Keratinocyte (primary cell): ENCODE results near the gene PACSIN2. TPM values are rescaled to one million over a fixed set of nuclear protein-coding genes. Genes with fewer than 3 reads are reported as not detected.
A peak's percentile ranks its signal among the peaks of the same experiment; 100 is the strongest.

Experiments
- DNase-seq: peaks from one replicate; pipeline ENCODE4 v3.0.0-alpha.2; 2011; ENCODE audit warnings: low read depth, missing footprints, low spot score
- FAIRE-seq: peaks from 2 replicates; lab custom pipeline; 2011; peaks lifted over from hg19 to GRCh38; lab: Jason Lieb, UNC
- H2AFZ ChIP-seq: 2 replicates; pipeline ENCODE4 v1.6.0; 2012; ENCODE audit warnings: low read length, control low read depth, inconsistent platforms; ENCODE audit not compliant: control insufficient read depth
- H3K27ac ChIP-seq: 2 replicates; pipeline ENCODE4 v1.5.1; 2011; ENCODE audit warnings: low read length; ENCODE audit not compliant: control insufficient read depth, insufficient read depth
- H3K27me3 ChIP-seq: 3 replicates; pipeline ENCODE4 v1.6.0; 2011; ENCODE audit warnings: low read length; ENCODE audit not compliant: control insufficient read depth, insufficient read depth; ENCODE audit errors: extremely low read depth
- H3K36me3 ChIP-seq, 2 experiments: 2 replicates in 1 of 2; 3 replicates in 1 of 2; pipeline ENCODE4 v1.5.1; 2011; ENCODE audit warnings: low read length in 2 of 2, mild to moderate bottlenecking in 1 of 2; ENCODE audit not compliant: control insufficient read depth in 2 of 2, insufficient read depth in 2 of 2; ENCODE audit errors: extremely low read depth in 1 of 2
- H3K4me1 ChIP-seq: 3 replicates; pipeline ENCODE4 v1.5.1; 2011; ENCODE audit warnings: low read length; ENCODE audit not compliant: control insufficient read depth, insufficient read depth; ENCODE audit errors: extremely low read depth
- H3K4me2 ChIP-seq: 3 replicates; pipeline ENCODE4 v1.6.0; 2011; ENCODE audit warnings: low read depth, low read length; ENCODE audit not compliant: control insufficient read depth, insufficient read depth; ENCODE audit errors: extremely low read depth
- H3K4me3 ChIP-seq, 3 experiments: fragments of 200-600 bp in 1 of 3; sonication (generic) in 1 of 3; 2 replicates in 2 of 3; 3 replicates in 1 of 3; pipeline ENCODE4 v1.5.1; 2011 to 2016; ENCODE audit warnings: low read length in 3 of 3, mild to moderate bottlenecking in 3 of 3, control low read depth in 2 of 3, inconsistent platforms in 1 of 3, low read depth in 1 of 3, mixed read lengths in 1 of 3, mixed run types in 1 of 3, moderate library complexity in 1 of 3; ENCODE audit not compliant: control insufficient read depth in 2 of 3, insufficient read depth in 2 of 3; ENCODE audit errors: extremely low read depth in 1 of 3
- H3K79me2 ChIP-seq: 2 replicates; pipeline ENCODE4 v1.6.0; 2012; ENCODE audit warnings: low read length; ENCODE audit not compliant: control insufficient read depth, insufficient read depth
- H3K9ac ChIP-seq: 3 replicates; pipeline ENCODE4 v1.6.0; 2011; ENCODE audit warnings: low read length; ENCODE audit not compliant: control insufficient read depth, insufficient read depth; ENCODE audit errors: extremely low read depth
- H3K9me1 ChIP-seq: 3 replicates; pipeline ENCODE4 v1.6.0; 2011; ENCODE audit warnings: low read length; ENCODE audit not compliant: control insufficient read depth, insufficient read depth; ENCODE audit errors: extremely low read depth
- H3K9me3 ChIP-seq: 2 replicates; pipeline ENCODE4 v1.5.1; 2012; ENCODE audit warnings: low read depth, low read length; ENCODE audit not compliant: control insufficient read depth
- H4K20me1 ChIP-seq: 3 replicates; pipeline ENCODE4 v1.6.0; 2011; ENCODE audit warnings: low read length; ENCODE audit not compliant: control insufficient read depth, insufficient read depth; ENCODE audit errors: extremely low read depth
- CTCF ChIP-seq, 3 experiments: IDR thresholded peaks in 1 of 3; conservative IDR thresholded peaks in 1 of 3; optimal IDR thresholded peaks in 1 of 3; 2 replicates in 2 of 3; 3 replicates in 1 of 3; pipeline versions ENCODE3 to v1.5.1; 2011; ENCODE audit warnings: low read length in 3 of 3, mild to moderate bottlenecking in 3 of 3, moderate library complexity in 2 of 3, control low read depth in 1 of 3, inconsistent platforms in 1 of 3; ENCODE audit not compliant: insufficient read depth in 2 of 3; ENCODE audit errors: extremely low read depth in 1 of 3
- EZH2 ChIP-seq: IDR thresholded peaks from one replicate; pipeline ENCODE4 v1.6.1; 2012; ENCODE audit warnings: inconsistent platforms, mild to moderate bottlenecking, low read length, moderate library complexity
- dilution Hi-C: fragments of 300-500 bp; cut with MboI; formaldehyde crosslinking; loops from one replicate; pipeline ENCODE4 v1.7.0; 2020; ENCODE audit warnings: low sequenced_read_pairs; ENCODE audit not compliant: extremely low pct_ligation_motif_present
- polyA plus RNA-seq, 5 experiments: library from polyadenylated mRNA; depleted of rRNA in 3 of 5; stranded (reverse) in 3 of 5; stranded (forward) in 1 of 5; unstranded in 1 of 5; fragments of >200 nt; gene quantifications; 1 replicate in 1 of 5; 2 replicates in 3 of 5; 3 replicates in 1 of 5; pipeline versions ENCODE4 v1.2.1 to v1.2.3, GENCODE V29; 2011 to 2012; ENCODE audit warnings: missing spikeins in 2 of 5, low read depth in 1 of 5, low replicate concordance in 1 of 5

The PACSIN2 gene
- polyA plus RNA-seq, 1 donor (not counting 4 experiments of a cell fraction or from before 2014, with no cell fraction given) = 55.5 TPM

DNA sequence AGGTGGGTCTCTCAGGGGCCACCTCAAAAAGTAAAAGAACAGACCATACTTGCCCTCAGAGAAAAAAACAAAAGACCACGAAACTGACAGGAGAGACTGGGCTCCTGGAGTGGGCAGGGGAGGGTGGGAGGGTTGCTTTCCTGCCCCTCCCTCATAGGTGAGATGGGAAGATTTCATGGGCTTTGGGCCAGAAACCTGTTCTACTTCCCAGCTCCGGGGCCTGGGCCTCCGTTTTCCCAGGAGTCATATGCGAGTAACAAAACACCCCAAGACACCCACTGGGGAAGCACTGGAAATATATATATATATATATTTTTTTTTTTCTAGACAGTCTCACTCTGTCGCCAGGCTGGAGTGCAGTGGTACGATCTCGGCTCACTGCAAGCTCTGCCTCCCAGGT is 42.7 kb upstream of the PACSIN2 start:
- dilution Hi-C loops = no loop called here
- Histone ChIP-seq H3K4me2 (no peak overlapping the region), H3K27ac (no peak overlapping the region), H3K9ac (no peak overlapping the region), H3K36me3 (no peaks in the 10 kb centered on the region), H3K4me3 (no peak overlapping the region), H3K4me1 (no peaks in the 10 kb centered on the region), H3K9me3 (no peaks in the 10 kb centered on the region), H3K79me2 (no peaks in the 10 kb centered on the region), H3K27me3 (no peaks in the 10 kb centered on the region), H3K9me1 (no peaks in the 10 kb centered on the region), H4K20me1 (no peaks in the 10 kb centered on the region), H2AFZ (no peak overlapping the region)
- no peak for DNase-seq
- TF ChIP-seq EZH2 (no peak), CTCF (optimal IDR thresholded peaks at IDR 0.05 in 1 of 3, IDR thresholded peaks at IDR 0.05 in 1 of 3, conservative IDR thresholded peaks at IDR 0.05 in 1 of 3; ENCODE audit: extremely low read depth in 1 of 3, insufficient read depth in 2 of 3, low read length in 3 of 3) (no peak)
- no peak for FAIRE-seq

DNA sequence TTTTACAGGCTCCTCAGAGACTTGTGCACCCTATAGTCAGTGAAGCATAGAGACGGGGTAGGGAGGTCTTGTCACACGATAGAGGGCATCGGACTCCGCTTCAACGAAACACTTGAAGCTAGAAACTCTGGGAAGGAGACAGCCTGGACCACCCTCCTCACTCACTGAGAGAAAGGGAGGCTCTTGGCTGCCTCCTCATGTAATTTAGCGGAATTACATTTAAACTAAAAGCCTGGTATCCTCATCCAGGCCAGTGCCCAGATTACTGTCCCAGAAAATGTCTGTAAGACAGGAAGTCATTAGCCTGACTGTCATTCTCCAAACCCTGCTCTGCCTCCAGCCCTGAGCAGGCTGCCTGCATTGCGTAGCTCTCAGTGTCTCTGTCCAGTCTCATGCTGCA is 38.2 kb upstream of the PACSIN2 start:
- Histone ChIP-seq H3K9me3 (no peaks in the 10 kb centered on the region), H3K27me3 (no peaks in the 10 kb centered on the region), H3K4me2 (no peak overlapping the region), H3K9me1 (no peaks in the 10 kb centered on the region), H3K4me1 (no peaks in the 10 kb centered on the region), H3K9ac (no peak overlapping the region), H3K79me2 (no peaks in the 10 kb centered on the region), H3K36me3 (no peaks in the 10 kb centered on the region), H2AFZ (no peak overlapping the region), H3K4me3 (no peak overlapping the region), H4K20me1 (no peaks in the 10 kb centered on the region), H3K27ac (no peak overlapping the region)
- DNase-seq (no peak), FAIRE-seq (no peak)
- dilution Hi-C loops = no loop called here
- TF ChIP-seq EZH2 (no peak), CTCF (optimal IDR thresholded peaks at IDR 0.05 in 1 of 3, IDR thresholded peaks at IDR 0.05 in 1 of 3, conservative IDR thresholded peaks at IDR 0.05 in 1 of 3; ENCODE audit: extremely low read depth in 1 of 3, insufficient read depth in 2 of 3, low read length in 3 of 3) (peak; percentile 16 to 35 (median 17))
